HT1080 (cell line): ENCODE measurements around the gene C10orf95. TPM values are rescaled to one million over a fixed set of nuclear protein-coding genes. Genes with fewer than 3 reads are reported as not detected.
A peak's percentile ranks its signal among the peaks of the same experiment; 100 is the strongest.
"Not testable (repeated sequence)": the region's sequence is repeated elsewhere in the genome, so short reads cannot be mapped to it uniquely, and the experiment has no call there.

Experiments
- DNase-seq: peaks from one replicate; pipeline ENCODE4 v3.0.0-alpha.2; 2015; ENCODE audit warnings: low read depth
- total RNA-seq: library from RNA; depleted of rRNA; stranded (reverse); fragments of >200 nt; shearing (Covaris generic); gene quantifications from 2 replicates; pipeline ENCODE4 v1.2.3, GENCODE V29; 2014

C10orf95 gene
- total RNA-seq, 1 experiment from 2014 or later, result 0.37 TPM

DNA sequence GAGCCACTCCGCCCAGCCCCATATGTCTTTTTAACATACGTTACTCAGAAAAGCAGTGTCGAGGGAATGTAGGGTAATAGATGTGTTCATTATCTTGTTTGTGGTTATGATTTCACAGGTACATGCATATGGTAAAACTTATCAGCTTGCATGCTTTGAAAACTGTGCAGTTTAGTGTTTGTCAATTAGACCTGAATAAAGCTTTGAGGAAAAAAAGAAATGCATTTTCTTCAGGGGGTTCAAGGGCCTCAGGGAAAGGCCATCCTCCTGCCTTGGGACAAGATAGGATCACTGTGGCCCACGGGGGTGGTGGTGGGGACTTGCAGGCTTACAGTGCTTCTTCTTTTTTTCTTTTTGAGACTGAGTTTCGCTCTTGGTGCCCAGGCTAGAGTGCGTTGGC is 16.0 kb upstream of the C10orf95 start:
- DNase-seq, result no peak

DNA sequence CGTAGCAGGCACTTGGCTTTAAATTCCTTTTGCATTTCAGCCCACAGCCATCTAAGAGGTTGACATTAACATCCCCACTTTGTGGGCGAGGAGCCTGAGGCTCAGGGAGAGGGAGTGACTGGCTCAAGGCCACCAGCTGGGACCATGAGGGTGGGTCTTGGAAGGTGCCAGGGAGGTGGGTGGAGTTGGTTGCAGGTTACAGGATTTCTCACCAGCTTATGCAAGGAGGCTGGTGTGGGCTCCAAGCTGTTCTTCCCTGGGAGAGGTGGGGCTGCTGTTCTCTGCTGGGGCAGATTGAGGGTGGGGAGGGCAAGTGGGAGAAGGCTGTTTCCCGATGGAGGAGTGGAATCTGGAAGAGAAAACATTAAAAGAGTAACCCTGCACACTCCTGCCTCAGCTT is 14.1 kb upstream of the C10orf95 start:
- no peak for DNase-seq

DNA sequence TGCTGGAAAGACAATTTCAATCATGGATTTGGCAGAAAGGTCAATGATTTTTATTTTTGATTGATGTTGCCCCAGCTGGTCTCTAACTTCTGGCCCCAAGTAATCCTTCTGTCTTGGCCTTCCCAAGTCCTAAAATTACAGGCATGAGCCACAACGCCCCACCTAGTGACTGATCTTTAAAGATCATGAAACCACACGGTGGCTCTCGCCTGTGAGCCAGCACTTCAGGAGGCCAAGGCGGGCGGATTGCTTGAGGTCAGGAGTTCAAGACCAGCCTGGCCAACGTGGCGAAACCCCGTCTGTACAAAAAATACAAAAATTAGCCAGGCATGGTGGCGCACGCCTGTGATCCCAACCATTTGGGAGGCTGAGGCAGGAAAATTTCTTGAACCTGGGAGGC is 12.6 kb upstream of the C10orf95 start:
- no peak for DNase-seq

DNA sequence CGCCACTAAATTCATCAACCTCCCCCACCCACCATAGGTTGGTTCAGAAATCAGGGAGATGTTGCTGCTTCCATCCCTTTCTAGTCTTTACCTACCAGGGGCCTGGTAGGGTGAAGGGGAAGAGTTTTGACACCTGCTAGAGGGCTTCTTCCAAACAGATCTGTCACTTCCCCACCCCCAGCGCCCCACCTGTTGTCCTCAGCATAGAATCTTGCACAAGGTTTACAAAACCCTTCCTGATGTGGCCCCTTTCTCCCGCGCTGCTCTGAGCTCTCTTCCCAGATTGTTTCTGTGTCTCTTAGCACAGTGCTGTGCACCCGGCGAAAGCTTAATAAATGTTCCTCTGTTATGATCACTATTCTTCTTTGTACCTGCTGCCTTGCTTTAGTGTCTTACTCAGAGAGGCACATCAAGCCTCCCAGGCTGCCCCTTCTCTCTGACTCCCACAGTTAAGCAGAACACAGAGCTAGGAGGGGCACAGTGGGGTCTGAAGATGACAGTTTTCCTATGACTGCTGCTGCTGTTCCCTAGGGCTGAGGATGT is 11.2 kb upstream of the C10orf95 start:
- no peak for DNase-seq

DNA sequence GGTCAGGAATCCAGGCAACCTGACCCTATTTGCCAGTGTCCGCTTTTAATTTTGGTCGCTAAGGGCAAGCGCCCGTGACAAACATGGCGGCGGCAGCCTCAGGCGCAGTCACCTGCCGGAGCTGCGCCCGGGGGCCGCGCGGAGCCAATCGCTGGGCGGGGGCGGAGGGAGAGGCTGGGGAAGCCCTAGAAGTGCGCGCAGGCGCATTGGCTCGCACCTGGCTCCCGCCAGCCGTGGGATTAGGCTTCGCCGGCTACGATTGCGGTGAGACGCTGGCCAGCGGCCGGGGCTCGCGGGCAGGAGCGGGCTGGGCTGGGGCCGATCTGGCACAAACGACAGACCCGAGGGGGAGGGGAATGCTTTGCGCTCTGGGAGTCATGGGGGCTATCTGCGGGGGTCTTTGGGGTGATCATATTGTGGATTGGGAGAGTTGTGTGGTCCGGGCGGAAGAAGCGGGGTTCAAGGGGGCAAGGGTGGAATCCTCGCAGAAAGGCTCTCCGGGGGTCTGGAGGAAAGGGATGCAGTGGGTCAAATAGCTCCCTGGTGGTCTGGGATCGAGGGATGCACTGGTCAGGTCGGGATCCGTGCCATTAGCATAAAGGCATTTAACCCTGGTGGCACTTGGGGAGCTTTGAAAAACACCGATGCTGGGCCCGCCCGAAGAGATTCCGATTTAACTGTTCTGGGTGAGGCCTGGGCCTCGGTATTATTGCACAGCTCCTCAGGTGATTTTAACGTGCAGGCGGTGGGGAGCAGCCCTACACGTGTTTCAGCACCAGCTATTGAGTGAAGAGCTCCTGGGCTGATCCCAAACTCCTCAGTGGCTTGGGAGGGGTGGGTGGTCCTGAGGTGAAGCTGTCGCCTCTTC is 10.1 kb upstream of the C10orf95 start:
- peak; percentile 73 for DNase-seq

DNA sequence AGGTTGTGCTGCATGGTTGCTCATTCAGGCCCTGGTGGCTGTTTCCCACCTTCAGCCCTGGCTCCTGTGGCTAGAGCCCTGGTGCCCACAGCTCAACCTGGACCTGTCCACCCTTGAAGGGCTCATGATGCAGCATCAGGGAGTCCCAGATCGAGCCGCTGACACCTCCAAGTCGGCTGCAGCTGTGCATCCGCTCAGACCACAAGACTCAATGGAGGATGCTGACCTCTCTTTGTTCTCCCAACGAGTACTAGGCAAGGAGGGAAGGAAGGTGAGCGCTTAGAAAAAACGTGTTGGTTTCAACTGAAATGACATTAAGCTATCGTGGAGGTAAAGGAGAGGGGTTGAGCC is 9.5 kb upstream of the C10orf95 start:
- DNase-seq, result no peak

- DNase-seq, result no peak
Measured at GRCh38 chr10:102458656-102459055, 7.3 kb upstream of the C10orf95 start.

- no peak for DNase-seq
Measured at GRCh38 chr10:102457591-102458150, 6.3 kb upstream of the C10orf95 start.

DNA sequence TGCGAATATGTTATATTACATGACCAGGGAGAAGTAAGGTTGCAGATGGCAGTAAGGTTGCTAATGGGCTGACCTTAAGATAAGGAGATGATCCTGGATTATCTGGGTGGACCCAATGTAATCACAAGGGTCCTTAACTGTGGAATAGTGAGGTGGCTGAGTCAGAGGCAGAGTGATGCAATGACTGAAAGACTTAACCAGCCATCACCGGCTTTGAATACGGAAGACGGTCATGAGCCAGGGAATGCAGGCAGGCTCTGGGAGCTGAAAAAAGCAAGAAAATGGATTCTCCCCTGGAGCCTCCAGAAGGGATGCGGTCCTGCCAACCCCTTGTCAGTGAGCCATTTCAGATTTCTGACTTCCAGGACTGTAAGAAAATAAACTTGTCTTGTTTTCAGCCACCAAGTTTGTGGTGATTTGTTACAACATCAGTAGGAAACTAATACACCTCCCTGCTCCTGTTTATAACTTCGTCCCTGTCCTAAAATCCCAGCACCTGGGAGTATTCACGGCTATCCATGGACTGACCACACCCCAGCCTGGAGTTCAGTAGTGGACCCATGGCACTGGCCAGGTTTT is 4.6 kb upstream of the C10orf95 start:
- peak; percentile 79 for DNase-seq

DNA sequence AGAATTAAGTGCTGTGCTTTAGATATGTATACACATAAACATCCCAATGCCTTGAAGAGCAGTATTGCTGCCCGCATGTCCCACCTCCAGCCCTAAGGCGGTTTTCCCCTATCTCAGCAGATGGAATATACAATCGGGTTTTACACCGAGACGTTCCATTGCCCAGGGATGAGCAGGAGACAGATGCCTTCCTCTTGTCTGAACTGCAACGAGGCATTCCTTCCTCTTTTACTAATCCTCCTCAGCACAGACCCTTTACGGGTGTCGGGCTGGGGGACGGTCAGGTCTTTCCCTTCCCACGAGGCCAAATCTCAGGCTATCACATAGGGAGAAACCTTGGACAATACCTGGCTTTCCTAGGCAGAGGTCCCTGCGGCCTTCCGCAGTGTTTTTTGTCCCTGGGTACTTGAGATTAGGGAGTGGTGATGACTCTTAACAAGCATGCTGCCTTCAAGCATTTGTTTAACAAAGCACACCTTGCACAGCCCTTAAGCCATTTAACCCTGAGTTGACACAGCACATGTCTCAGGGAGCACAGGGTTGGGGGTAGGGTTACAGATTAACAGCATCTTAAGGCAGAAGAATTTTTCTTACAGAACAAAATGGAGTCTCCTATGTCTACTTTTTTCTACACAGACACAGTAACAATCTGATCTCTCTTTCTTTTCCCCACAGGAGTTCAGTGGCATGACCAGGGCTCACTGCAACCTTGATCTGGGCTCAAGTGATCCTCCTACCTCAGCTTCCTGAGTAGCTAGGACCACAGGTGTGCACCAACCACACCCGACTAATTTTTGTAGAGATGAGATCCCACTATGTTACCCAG is 3.5 kb upstream of the C10orf95 start:
- DNase-seq, result not testable (repeated sequence)

- no peak for DNase-seq
Measured at GRCh38 chr10:102453502-102453901, 2.2 kb upstream of the C10orf95 start.

DNA sequence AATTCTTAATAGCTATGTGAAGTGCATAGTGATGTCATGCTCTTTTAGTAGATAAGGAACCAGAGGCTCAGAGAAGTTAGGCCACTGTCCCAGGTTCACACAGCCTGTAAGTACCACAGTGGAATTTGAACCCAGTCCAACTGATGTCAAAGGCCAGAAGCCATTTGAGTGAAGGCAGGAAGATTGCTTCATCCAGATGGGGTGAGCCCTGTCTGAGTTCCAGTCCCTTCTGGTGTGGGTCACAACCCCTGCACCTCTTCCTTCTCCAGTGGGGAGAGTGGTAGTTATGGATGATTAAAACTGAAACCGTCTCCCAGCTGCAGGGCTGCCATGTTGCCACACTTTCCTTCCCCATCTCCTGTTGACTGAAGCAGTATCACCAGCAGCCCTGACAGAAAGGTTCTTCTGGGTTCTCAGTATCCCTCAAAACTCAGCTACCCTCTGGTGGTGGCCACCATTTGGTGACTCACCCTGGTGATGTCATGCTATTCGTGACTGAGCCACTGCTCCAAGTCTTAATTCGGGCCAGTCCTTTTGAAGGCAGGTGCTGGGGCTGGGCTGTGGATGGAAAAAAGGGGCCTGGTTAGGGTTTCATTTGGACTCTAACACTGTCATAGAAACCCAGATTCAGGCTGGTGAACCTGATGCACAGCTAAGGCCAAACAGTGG is 1.5 kb upstream of the C10orf95 start:
- DNase-seq, result peak; percentile 69

DNA sequence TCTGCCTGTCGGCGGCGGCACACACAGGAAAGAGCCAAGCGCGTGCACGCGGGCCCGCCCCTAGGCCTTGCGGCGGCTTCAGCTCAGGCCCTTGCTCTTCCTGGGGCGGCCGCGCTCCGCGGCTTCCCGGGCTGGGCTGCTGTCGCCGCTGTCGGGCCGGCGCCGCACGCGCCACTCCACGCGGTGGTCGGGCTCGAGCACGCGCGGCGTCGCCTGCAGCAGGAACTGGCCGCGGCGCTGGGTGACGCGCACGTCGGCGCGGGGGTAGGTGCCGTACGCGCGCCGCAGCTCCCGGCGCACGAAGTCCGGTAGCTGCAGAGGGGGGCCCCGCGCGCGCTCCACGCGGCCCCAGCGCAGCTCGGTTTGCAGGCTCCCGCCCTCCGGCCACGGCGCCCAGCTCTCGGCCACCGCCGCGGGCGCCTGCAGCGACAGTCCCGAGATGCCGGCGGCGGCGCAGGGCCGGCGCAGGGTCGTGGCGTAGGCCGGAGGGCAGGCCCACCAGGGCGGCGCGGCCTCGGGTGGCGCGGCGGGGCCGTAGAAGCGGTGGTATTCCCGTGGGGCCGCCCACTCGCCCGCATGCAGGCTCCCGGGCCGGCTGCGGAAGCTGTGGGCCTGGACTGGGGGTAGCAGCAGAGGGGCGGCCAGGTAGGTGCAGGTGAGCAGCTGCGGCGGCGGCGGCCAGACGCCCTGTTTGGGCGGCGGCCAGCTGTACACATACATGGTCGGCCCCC is 804 bp downstream of the C10orf95 start:
- peak; percentile 75 for DNase-seq

GRCh38 chr10:102450124-102450373 is 1.3 kb downstream of the C10orf95 start:
- no peak for DNase-seq

DNA sequence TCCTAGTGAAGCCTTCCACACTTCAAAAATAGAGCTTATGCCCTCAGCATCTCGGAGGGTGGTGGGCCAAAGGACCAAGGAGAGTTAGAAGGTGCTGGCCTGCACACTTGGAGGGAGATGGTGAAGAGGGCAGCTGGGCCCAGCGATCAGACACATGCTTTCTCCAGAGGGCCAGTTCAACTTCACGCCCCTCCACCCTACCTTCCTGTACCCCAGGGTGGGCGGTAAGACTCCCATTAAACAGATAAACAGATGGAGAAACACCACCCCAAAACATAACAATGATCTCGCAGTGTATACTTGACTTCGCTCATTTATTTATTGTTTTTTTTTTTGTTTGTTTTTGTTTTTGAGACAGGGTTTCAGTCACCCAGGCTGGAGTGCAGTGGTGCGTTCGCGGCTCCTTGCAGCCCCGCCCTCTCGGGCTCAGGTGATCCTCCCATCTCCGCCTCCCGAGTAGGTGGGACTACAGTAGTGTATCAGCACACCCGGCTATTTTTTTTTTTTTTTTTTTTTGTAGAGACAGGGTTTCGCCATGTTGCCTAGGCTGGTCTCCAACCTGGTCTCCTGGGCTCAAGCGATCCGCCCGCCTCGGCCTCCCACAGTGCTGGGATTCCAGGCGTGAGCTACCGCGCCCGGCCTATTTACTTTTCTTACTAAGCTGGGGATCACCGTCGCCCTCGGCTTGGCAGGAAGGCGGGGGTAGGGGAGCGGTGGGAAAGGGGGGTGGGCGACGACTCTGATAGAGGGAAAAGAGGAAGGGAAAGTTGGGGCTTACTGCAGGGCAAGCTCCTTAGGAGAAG is 1.8 kb downstream of the C10orf95 start:
- peak; percentile 34 for DNase-seq

DNA sequence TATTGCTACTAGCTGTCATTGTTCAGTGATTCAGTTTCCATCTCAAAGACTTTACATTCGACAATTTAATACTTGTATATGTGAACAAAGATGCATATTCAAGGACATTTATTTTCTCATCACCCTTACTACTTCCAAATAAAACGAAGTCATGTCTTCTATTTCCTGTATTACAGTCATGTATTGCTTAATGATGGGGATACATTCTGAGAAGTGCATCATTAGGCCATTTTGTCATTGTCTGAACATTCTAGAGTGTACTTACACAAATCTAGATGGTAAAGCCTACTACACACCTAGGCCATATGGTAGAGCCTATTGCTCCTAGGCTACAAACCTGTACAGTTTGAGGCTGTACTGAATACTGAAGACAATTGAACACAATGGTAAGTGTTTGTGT is 6.5 kb downstream of the C10orf95 start:
- DNase-seq, result no peak

DNA sequence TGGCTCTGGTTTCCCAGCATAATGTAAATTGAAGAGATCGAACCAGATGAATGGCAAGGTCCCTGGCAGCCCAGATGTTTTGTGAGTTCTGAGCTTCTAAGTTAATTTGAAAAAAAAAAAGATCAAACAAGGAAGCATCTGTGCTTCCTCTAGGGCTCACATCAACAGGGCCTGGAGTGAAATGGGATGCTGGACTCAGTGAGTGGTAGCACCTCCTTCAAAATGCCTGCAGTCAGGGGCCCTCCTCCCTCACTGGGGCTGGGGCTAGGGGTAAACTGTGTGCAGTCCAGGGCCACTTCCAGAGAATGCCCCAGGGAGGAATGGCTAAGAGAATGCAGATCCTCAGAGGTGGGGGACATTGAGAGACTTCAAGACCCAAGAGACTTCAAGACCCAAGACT is 13.0 kb downstream of the C10orf95 start:
- no peak for DNase-seq

DNA sequence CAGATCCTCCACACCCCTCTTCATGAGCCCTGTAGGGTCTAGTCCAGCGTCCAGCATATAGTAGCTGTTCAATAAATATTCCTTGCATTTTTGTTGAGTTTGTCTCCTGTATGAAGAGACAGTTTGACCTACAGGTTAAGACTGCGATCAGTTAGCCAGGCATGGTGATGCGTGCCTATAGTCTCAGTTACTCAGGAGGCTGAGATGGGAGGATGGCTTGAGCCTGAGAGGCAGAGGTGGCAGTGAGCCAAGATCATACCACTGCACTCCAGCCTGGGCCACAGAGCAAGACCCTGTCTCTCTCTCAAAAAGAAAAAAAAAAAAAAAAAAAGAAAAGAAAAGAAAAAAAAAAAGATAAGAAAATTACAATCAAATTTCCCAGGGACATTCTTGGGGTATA is 13.8 kb downstream of the C10orf95 start:
- no peak for DNase-seq

DNA sequence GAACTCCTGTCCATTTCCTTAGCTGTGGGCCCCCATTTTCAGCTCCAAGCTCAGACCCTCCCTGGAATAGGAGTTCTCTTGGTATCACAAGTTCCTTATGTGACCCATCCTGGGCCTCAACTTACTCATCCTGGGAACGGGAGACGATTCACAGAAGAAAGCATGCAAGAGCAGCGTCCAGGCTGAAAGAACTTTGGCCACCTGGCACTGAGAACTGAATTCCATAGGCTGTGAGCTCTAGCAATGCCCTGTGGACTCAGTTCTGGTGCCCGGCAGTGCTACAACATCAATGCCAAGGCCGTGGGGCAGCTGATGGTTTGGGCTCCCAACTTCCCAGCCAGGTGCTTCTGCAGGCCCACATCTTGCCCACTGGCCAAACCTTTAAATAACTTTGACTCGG is 15.0 kb downstream of the C10orf95 start:
- no peak for DNase-seq
